ENCODE data around the gene FSTL4. TPM values are rescaled to one million over a fixed set of nuclear protein-coding genes. Genes with fewer than 3 reads are reported as not detected.

FSTL4 gene
- total RNA-seq, 1 donor = 0.52 TPM

DNA sequence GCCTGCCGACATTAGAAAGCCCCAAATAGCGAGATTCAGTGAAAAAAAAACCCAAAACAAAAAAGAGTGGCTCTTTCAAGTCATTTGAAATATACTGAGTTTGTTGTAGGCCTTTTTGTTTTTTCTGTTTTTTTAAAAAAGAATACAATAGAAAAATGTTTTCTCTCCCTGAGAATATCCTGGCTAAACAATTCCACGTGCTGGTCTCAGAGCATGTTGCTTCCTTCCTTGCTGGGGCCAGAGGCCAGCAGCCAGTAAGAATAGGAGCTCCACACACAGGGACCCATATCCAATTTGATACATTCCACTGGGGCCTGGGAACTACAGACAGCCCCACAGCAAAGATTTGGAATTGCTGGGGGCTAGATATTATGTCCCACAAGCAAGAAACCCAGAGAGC lies 369.1 kb downstream of the FSTL4 start:
- no peaks in the 10 kb centered on the region for H3K27me3 ChIP-seq (ENCODE audit: insufficient read depth, low read length)
- H3K4me1 ChIP-seq (ENCODE audit: insufficient read depth, low read length) = peaks cover 12% of the 10 kb centered on the region
- no peak overlapping the region for H3K4me3 ChIP-seq (ENCODE audit: low read length)
- H3K9me3 ChIP-seq (ENCODE audit: low read depth, low read length) = no peaks in the 10 kb centered on the region

- Histone ChIP-seq H3K27me3 (ENCODE audit: insufficient read depth, low read length) (no peaks in the 10 kb centered on the region), H3K9me3 (ENCODE audit: low read depth, low read length) (no peaks in the 10 kb centered on the region), H3K4me1 (ENCODE audit: insufficient read depth, low read length) (peaks cover 12% of the 10 kb centered on the region), H3K4me3 (ENCODE audit: low read length) (no peak overlapping the region)
Measured at GRCh38 chr5:133242221-133242835, 370.0 kb downstream of the FSTL4 start.

DNA sequence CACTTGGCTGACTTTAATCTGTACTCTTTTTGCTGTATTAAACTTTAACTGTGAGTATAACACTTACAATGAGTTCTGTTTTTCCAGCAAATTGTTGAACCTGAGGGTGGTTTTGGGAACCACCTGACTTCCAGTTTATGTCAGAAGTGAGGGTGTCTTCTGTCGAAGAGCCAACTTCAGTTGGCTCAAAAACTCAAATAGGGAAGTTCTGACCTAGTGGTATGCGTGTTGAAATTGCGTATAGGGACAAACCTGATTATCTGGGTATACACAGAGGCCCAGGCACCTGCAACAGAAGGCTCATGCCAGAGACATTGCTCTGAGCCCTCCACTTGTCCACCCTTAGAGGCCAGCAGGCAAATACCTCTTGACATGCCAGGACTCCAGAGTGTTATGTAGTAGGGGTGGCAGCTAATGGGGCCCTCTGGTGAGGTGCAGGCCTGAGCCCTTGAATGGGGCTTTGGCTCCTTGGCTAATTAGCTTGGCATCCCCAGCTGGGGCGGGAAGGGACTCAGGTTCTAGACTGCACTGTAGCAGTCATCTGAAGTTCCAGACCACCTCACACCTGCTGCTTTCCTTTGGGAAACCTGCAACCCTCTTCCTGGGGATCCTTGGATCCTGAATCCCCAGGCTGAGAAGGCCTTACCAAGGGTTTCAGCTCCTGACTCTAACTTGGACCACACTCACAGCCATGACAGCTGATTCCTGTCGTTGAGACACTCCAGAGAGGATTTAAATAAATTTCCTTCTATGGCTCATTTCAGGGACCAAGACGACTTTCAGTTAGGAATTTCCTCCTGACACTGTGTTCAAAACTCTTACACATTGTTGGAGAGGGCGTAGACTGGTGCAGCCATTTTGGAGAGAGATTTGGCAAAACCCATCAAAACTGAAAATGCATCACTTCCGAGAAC lies 370.9 kb downstream of the FSTL4 start:
- no peaks in the 10 kb centered on the region for H3K9me3 ChIP-seq (ENCODE audit: low read depth, low read length)
- no peak overlapping the region for H3K4me3 ChIP-seq (ENCODE audit: low read length)
- H3K4me1 ChIP-seq (ENCODE audit: insufficient read depth, low read length) = peaks cover 12% of the 10 kb centered on the region
- no peaks in the 10 kb centered on the region for H3K27me3 ChIP-seq (ENCODE audit: insufficient read depth, low read length)

DNA sequence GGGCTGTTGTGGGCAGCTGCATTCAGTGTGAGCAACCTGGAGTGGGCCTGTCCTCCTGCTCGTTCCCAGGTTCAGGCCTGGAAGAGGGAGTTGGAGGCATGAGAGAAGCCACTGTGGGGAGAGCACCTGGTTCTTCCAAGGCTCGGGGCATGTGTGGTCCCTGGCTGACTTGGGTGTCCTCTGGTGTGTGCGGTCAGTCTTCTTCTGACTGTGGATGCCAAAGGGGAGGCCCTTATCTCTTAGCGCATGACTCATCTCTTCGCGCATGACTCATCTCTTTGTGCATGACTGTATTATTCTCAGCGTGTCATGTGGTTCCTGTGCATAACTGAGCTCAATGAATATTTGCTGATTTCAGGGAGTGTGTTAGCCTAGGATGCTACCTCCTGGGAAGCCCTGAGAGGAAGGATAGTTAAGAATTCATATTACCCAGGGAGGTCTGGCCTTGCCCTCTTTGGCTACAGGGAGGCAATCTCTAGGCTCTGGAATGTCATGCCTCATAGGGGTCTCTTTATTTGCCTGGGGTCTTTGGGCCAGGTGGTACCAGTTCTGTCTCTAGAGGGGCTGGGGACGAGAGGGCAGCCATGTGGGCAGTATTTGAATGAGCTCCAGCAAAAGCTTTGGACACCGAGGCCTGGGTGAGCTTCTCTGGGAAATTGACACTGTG lies 371.8 kb downstream of the FSTL4 start:
- Histone ChIP-seq H3K9me3 (ENCODE audit: low read depth, low read length) (no peaks in the 10 kb centered on the region), H3K4me1 (ENCODE audit: insufficient read depth, low read length) (peaks cover 12% of the 10 kb centered on the region), H3K4me3 (ENCODE audit: low read length) (no peak overlapping the region), H3K27me3 (ENCODE audit: insufficient read depth, low read length) (no peaks in the 10 kb centered on the region)

GRCh38 chr5:133238426-133239205 lies 373.7 kb downstream of the FSTL4 start:
- Histone ChIP-seq H3K27me3 (ENCODE audit: insufficient read depth, low read length) (no peaks in the 10 kb centered on the region), H3K9me3 (ENCODE audit: low read depth, low read length) (no peaks in the 10 kb centered on the region), H3K4me3 (ENCODE audit: low read length) (no peak overlapping the region), H3K4me1 (ENCODE audit: insufficient read depth, low read length) (peaks cover 12% of the 10 kb centered on the region)

DNA sequence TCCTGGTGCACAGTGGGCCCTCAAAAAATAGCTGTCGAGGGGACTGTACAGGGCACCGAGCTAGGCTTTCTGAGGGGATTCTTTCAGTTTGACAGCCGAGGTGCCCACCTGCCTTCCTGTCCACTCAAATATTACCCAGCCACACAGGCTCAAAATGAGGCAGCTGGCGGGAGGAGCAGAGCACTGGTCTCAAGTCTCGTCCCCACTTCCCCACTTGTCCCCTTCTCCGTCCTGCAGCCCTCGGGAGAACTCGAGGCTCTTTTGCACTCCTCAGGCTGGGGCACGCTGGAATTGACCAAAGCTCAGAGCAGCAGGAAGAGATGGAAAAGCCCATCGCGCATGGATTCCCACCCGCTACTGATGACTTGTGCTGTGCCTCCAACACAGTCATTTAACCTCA lies 375.4 kb downstream of the FSTL4 start:
- Histone ChIP-seq H3K4me1 (ENCODE audit: insufficient read depth, low read length) (peaks cover 12% of the 10 kb centered on the region), H3K4me3 (ENCODE audit: low read length) (no peak overlapping the region), H3K9me3 (ENCODE audit: low read depth, low read length) (no peaks in the 10 kb centered on the region), H3K27me3 (ENCODE audit: insufficient read depth, low read length) (no peaks in the 10 kb centered on the region)

DNA sequence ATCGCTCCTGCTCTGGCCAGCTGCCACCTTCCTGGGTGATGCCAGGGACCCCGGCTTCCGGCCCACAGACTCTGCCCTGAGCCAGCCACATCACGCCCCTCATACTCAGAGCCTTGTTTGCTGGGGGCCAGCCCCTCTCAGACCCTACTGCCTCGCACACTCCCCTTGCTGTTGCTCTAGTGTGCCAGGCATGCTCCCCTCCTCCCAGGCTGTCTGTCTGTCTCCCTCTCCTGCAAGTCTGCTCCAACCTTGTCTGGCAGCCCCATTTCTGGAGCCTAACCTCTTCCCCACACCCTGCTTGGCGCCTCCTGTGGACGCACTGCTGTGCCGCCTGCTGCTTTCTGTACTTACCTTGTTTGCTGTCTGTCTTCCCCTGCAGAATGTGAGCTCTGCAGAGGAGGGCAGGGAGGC lies 375.8 kb downstream of the FSTL4 start:
- Histone ChIP-seq H3K4me3 (ENCODE audit: low read length) (no peak overlapping the region), H3K27me3 (ENCODE audit: insufficient read depth, low read length) (no peaks in the 10 kb centered on the region), H3K4me1 (ENCODE audit: insufficient read depth, low read length) (peaks cover 9% of the 10 kb centered on the region), H3K9me3 (ENCODE audit: low read depth, low read length) (no peaks in the 10 kb centered on the region)

DNA sequence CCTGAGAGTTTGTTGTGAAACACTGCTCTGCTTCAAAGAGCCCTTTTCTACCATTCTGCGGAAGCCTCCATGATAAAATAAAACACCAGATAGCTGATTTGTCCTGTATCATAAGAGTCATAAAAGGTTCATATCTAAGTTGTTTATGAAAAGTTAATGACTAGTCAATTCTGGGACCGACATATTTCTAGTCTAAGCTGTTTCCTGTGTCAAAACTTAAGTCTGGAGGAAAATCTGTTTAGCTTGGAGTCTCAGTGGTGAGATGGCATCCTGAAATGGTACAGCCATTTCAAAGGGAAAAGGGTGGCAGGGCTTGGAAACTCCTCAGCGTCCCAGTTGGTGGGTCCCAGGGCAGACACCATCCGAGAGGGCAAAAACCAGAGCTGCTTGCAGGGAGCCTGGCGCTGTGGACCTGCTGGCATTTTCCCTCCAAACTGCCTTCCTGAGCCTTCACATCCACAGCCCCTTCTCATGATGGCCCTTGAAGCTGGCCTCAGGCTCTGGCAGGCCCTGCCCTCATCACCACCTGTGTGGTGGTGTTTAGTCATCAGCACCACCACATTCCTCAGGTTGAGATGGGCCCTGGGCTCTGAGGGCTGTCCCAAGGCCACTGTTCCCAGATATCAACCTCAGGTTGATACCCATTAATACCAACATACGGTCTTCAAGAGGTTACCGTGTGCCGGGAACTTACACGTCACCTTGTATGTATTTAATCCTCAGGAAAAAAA lies 376.5 kb downstream of the FSTL4 start:
- Histone ChIP-seq H3K4me1 (ENCODE audit: insufficient read depth, low read length) (peaks cover 2% of the 10 kb centered on the region), H3K4me3 (ENCODE audit: low read length) (no peak overlapping the region), H3K9me3 (ENCODE audit: low read depth, low read length) (no peaks in the 10 kb centered on the region), H3K27me3 (ENCODE audit: insufficient read depth, low read length) (no peaks in the 10 kb centered on the region)

DNA sequence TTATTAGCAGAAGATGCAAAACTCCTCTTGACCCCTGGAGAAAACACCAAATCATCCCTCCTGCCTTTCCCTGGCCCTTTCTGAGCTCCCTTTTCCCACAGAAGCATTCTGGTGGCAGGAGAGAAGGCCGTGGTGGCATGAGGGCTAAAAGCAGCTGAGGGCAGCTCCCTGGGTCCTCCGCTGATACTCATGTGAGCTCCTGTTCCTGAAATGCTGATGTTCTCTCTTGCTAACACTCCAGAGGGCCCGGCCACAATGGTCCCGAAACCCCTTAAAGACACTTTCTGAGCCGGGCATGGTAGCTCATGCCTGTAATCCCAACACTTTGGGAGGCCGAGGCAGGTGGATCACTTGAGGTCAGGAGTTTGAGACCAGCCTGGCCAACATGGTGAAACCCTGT lies 377.4 kb downstream of the FSTL4 start:
- Histone ChIP-seq H3K4me1 (ENCODE audit: insufficient read depth, low read length) (no peaks in the 10 kb centered on the region), H3K27me3 (ENCODE audit: insufficient read depth, low read length) (no peaks in the 10 kb centered on the region), H3K4me3 (ENCODE audit: low read length) (no peak overlapping the region), H3K9me3 (ENCODE audit: low read depth, low read length) (no peaks in the 10 kb centered on the region)

DNA sequence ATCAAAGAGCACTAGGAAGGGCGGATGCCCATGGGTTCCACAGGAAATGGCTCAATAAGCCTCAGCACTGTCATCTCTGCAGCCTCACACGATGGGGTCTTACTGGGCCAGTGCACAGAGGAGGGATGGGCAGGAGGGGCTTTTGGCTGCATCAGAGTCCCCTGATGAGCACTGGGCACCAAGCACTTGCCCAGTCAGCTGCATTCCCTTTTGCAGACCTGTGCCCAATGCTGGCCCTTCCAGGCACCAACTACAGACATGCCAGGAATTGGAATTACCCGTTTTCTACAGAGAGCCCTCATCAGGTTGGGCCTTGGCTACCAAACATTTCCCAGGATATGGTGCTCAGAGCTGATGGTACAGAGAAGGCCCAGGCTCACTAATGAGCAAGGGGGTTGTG lies 378.1 kb downstream of the FSTL4 start:
- Histone ChIP-seq H3K4me3 (ENCODE audit: low read length) (no peak overlapping the region), H3K9me3 (ENCODE audit: low read depth, low read length) (no peaks in the 10 kb centered on the region), H3K27me3 (ENCODE audit: insufficient read depth, low read length) (no peaks in the 10 kb centered on the region), H3K4me1 (ENCODE audit: insufficient read depth, low read length) (no peaks in the 10 kb centered on the region)

- Histone ChIP-seq H3K4me3 (ENCODE audit: low read length) (no peak overlapping the region), H3K9me3 (ENCODE audit: low read depth, low read length) (no peaks in the 10 kb centered on the region), H3K4me1 (ENCODE audit: insufficient read depth, low read length) (no peaks in the 10 kb centered on the region), H3K27me3 (ENCODE audit: insufficient read depth, low read length) (no peaks in the 10 kb centered on the region)
Measured at GRCh38 chr5:133233616-133234015, 378.7 kb downstream of the FSTL4 start.

- no peaks in the 10 kb centered on the region for H3K9me3 ChIP-seq (ENCODE audit: low read depth, low read length)
- H3K4me1 ChIP-seq (ENCODE audit: insufficient read depth, low read length) = no peaks in the 10 kb centered on the region
- no peak overlapping the region for H3K4me3 ChIP-seq (ENCODE audit: low read length)
- no peaks in the 10 kb centered on the region for H3K27me3 ChIP-seq (ENCODE audit: insufficient read depth, low read length)
Measured at GRCh38 chr5:133232911-133233310, 379.4 kb downstream of the FSTL4 start.

GRCh38 chr5:133232435-133232834 lies 379.9 kb downstream of the FSTL4 start:
- Histone ChIP-seq H3K27me3 (ENCODE audit: insufficient read depth, low read length) (no peaks in the 10 kb centered on the region), H3K9me3 (ENCODE audit: low read depth, low read length) (no peaks in the 10 kb centered on the region), H3K4me3 (ENCODE audit: low read length) (no peak overlapping the region), H3K4me1 (ENCODE audit: insufficient read depth, low read length) (no peaks in the 10 kb centered on the region)

DNA sequence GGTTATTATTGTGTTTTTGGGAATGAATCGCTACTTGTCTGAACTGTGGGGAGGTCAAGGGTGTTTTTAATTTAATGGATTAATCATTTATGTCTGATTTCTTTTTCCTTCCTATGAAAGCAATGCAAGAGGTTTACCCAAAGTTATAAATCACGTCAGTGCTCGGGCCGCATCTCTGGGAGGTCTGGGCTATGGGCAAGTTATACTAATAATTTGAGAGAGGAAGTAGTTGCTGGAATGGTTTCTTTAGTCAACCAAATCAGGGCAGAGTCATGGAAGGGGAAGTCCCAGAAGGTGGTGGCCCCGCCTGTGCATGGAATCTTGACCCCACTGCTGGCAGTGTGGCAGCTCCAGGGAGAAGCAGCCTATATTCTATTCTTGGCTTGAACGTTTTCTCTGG lies 380.3 kb downstream of the FSTL4 start:
- Histone ChIP-seq H3K27me3 (ENCODE audit: insufficient read depth, low read length) (no peaks in the 10 kb centered on the region), H3K4me3 (ENCODE audit: low read length) (no peak overlapping the region), H3K4me1 (ENCODE audit: insufficient read depth, low read length) (no peaks in the 10 kb centered on the region), H3K9me3 (ENCODE audit: low read depth, low read length) (no peaks in the 10 kb centered on the region)
